HL-60 (cell line): Measurements from ENCODE around the gene DNAJB6.

Experiments used
- GABPA ChIP-seq: IDR thresholded peaks from 2 replicates; pipeline ENCODE4 v1.6.1; 2012; ENCODE audit warnings: low read depth
- POLR2AphosphoS5 ChIP-seq: IDR thresholded peaks from 2 replicates; pipeline ENCODE4 v1.6.1; 2012; ENCODE audit warnings: low read depth
- SPI1 ChIP-seq: IDR thresholded peaks from 2 replicates; pipeline ENCODE4 v1.6.1; 2012; ENCODE audit warnings: low read depth, mild to moderate bottlenecking, borderline replicate concordance
- TF ChIP-seq, protein P1 (sequence below): IDR thresholded peaks from one replicate; pipeline ENCODE4 v1.5.1; 2011; ENCODE audit warnings: low read length, control low read depth, inconsistent platforms; ENCODE audit not compliant: insufficient read depth
- TF ChIP-seq, protein P2 (sequence below): IDR thresholded peaks from 2 replicates; pipeline ENCODE4 v1.6.1; 2012; ENCODE audit warnings: low read depth; ENCODE audit not compliant: insufficient replicate concordance

DNA sequence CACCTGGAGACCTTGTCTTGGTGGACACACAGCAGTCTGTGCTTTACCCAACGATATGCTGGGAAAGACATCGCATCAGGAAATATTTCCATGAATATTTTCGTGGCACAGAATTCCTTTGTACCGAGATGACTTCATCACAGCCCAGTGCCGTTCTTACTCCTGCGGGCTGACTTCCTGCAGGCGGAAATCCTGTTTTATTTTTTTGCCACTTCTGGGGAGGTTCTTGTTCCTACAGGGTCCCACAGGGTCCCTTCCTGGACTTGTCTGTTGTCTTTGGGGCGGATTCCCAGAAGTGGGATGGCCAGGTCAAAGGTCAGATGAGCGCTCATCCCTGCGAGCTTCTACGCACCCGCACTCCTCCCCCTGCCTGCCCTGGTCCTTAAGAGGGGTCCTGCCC lies 86.5 kb downstream of the DNAJB6 start:
- TF ChIP-seq, protein P1, sequence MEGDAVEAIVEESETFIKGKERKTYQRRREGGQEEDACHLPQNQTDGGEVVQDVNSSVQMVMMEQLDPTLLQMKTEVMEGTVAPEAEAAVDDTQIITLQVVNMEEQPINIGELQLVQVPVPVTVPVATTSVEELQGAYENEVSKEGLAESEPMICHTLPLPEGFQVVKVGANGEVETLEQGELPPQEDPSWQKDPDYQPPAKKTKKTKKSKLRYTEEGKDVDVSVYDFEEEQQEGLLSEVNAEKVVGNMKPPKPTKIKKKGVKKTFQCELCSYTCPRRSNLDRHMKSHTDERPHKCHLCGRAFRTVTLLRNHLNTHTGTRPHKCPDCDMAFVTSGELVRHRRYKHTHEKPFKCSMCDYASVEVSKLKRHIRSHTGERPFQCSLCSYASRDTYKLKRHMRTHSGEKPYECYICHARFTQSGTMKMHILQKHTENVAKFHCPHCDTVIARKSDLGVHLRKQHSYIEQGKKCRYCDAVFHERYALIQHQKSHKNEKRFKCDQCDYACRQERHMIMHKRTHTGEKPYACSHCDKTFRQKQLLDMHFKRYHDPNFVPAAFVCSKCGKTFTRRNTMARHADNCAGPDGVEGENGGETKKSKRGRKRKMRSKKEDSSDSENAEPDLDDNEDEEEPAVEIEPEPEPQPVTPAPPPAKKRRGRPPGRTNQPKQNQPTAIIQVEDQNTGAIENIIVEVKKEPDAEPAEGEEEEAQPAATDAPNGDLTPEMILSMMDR, result no peak
- no peak for TF ChIP-seq POLR2AphosphoS5
- TF ChIP-seq GABPA, result no peak
- TF ChIP-seq, protein P2, sequence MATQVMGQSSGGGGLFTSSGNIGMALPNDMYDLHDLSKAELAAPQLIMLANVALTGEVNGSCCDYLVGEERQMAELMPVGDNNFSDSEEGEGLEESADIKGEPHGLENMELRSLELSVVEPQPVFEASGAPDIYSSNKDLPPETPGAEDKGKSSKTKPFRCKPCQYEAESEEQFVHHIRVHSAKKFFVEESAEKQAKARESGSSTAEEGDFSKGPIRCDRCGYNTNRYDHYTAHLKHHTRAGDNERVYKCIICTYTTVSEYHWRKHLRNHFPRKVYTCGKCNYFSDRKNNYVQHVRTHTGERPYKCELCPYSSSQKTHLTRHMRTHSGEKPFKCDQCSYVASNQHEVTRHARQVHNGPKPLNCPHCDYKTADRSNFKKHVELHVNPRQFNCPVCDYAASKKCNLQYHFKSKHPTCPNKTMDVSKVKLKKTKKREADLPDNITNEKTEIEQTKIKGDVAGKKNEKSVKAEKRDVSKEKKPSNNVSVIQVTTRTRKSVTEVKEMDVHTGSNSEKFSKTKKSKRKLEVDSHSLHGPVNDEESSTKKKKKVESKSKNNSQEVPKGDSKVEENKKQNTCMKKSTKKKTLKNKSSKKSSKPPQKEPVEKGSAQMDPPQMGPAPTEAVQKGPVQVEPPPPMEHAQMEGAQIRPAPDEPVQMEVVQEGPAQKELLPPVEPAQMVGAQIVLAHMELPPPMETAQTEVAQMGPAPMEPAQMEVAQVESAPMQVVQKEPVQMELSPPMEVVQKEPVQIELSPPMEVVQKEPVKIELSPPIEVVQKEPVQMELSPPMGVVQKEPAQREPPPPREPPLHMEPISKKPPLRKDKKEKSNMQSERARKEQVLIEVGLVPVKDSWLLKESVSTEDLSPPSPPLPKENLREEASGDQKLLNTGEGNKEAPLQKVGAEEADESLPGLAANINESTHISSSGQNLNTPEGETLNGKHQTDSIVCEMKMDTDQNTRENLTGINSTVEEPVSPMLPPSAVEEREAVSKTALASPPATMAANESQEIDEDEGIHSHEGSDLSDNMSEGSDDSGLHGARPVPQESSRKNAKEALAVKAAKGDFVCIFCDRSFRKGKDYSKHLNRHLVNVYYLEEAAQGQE, result no peak
- TF ChIP-seq SPI1, result no peak
